ENCODE results near the gene NAE1. TPM values are rescaled to one million over a fixed set of nuclear protein-coding genes. Genes with fewer than 3 reads are reported as not detected.
A peak's percentile ranks its signal among the peaks of the same experiment; 100 is the strongest.

NAE1 gene
- total RNA-seq, 1 experiment from 2014 or later = 112 TPM

GRCh38 chr16:66790130-66790733, 40.5 kb downstream of the NAE1 start:
- Histone ChIP-seq H3K9me3 (ENCODE audit: low read length) (no peaks in the 10 kb centered on the region), H3K4me3 (ENCODE audit: low read length) (no peak overlapping the region), H3K79me2 (ENCODE audit: low read length) (no peaks in the 10 kb centered on the region), H3K9ac (ENCODE audit: low read length) (no peak overlapping the region), H3K27ac (ENCODE audit: low read length) (no peak overlapping the region), H3K4me1 (ENCODE audit: low read length) (no peaks in the 10 kb centered on the region), H4K20me1 (ENCODE audit: insufficient read depth, low read depth, low read length) (no peaks in the 10 kb centered on the region), H3K36me3 (ENCODE audit: insufficient read depth, low read length) (no peaks in the 10 kb centered on the region), H3K27me3 (ENCODE audit: low read length) (no peaks in the 10 kb centered on the region), H3K9me2 (replicated peaks; ENCODE audit: insufficient read depth, low read length) (no peaks in the 10 kb centered on the region), H2AFZ (ENCODE audit: low read length) (no peak overlapping the region), H3K4me2 (ENCODE audit: low read depth, low read length, poor library complexity, severe bottlenecking) (no peak overlapping the region)
- DNase-seq = no peak

- Histone ChIP-seq H3K9me2 (replicated peaks; ENCODE audit: insufficient read depth, low read length) (no peaks in the 10 kb centered on the region), H3K27me3 (ENCODE audit: low read length) (no peaks in the 10 kb centered on the region), H4K20me1 (ENCODE audit: insufficient read depth, low read depth, low read length) (no peaks in the 10 kb centered on the region), H3K9me3 (ENCODE audit: low read length) (no peaks in the 10 kb centered on the region), H2AFZ (ENCODE audit: low read length) (no peak overlapping the region), H3K4me1 (ENCODE audit: low read length) (no peaks in the 10 kb centered on the region), H3K4me2 (ENCODE audit: low read depth, low read length, poor library complexity, severe bottlenecking) (no peak overlapping the region), H3K9ac (ENCODE audit: low read length) (no peak overlapping the region), H3K36me3 (ENCODE audit: insufficient read depth, low read length) (no peaks in the 10 kb centered on the region), H3K79me2 (ENCODE audit: low read length) (no peaks in the 10 kb centered on the region), H3K4me3 (ENCODE audit: low read length) (no peak overlapping the region), H3K27ac (ENCODE audit: low read length) (no peak overlapping the region)
- no peak for DNase-seq
Observed at GRCh38 chr16:66787427-66787826, 43.3 kb downstream of the NAE1 start.

- H4K20me1 ChIP-seq (ENCODE audit: insufficient read depth, low read depth, low read length) = no peaks in the 10 kb centered on the region
- no peaks in the 10 kb centered on the region for H3K9me2 ChIP-seq (replicated peaks; ENCODE audit: insufficient read depth, low read length)
- no peak overlapping the region for H3K9ac ChIP-seq (ENCODE audit: low read length)
- DNase-seq = no peak
- H3K9me3 ChIP-seq (ENCODE audit: low read length) = no peaks in the 10 kb centered on the region
- no peaks in the 10 kb centered on the region for H3K27me3 ChIP-seq (ENCODE audit: low read length)
- no peaks in the 10 kb centered on the region for H3K4me1 ChIP-seq (ENCODE audit: low read length)
- no peak overlapping the region for H2AFZ ChIP-seq (ENCODE audit: low read length)
- no peaks in the 10 kb centered on the region for H3K79me2 ChIP-seq (ENCODE audit: low read length)
- no peak overlapping the region for H3K4me3 ChIP-seq (ENCODE audit: low read length)
- no peak overlapping the region for H3K27ac ChIP-seq (ENCODE audit: low read length)
- no peaks in the 10 kb centered on the region for H3K36me3 ChIP-seq (ENCODE audit: insufficient read depth, low read length)
- no peak overlapping the region for H3K4me2 ChIP-seq (ENCODE audit: low read depth, low read length, poor library complexity, severe bottlenecking)
Observed at GRCh38 chr16:66786551-66786950, 44.2 kb downstream of the NAE1 start.

- Histone ChIP-seq H2AFZ (ENCODE audit: low read length) (no peak overlapping the region), H3K9ac (ENCODE audit: low read length) (no peak overlapping the region), H3K9me3 (ENCODE audit: low read length) (no peaks in the 10 kb centered on the region), H3K4me1 (ENCODE audit: low read length) (no peaks in the 10 kb centered on the region), H3K79me2 (ENCODE audit: low read length) (no peaks in the 10 kb centered on the region), H4K20me1 (ENCODE audit: insufficient read depth, low read depth, low read length) (no peaks in the 10 kb centered on the region), H3K9me2 (replicated peaks; ENCODE audit: insufficient read depth, low read length) (no peaks in the 10 kb centered on the region), H3K4me2 (ENCODE audit: low read depth, low read length, poor library complexity, severe bottlenecking) (no peak overlapping the region), H3K27me3 (ENCODE audit: low read length) (no peaks in the 10 kb centered on the region), H3K27ac (ENCODE audit: low read length) (no peak overlapping the region), H3K36me3 (ENCODE audit: insufficient read depth, low read length) (no peaks in the 10 kb centered on the region), H3K4me3 (ENCODE audit: low read length) (no peak overlapping the region)
- no peak for DNase-seq
Observed at GRCh38 chr16:66776457-66776856, 54.3 kb downstream of the NAE1 start.

GRCh38 chr16:66774981-66775380, 55.8 kb downstream of the NAE1 start:
- Histone ChIP-seq H3K9me2 (replicated peaks; ENCODE audit: insufficient read depth, low read length) (no peaks in the 10 kb centered on the region), H3K4me3 (ENCODE audit: low read length) (no peak overlapping the region), H3K27me3 (ENCODE audit: low read length) (no peaks in the 10 kb centered on the region), H3K79me2 (ENCODE audit: low read length) (no peaks in the 10 kb centered on the region), H3K9ac (ENCODE audit: low read length) (no peak overlapping the region), H3K4me1 (ENCODE audit: low read length) (no peaks in the 10 kb centered on the region), H2AFZ (ENCODE audit: low read length) (no peak overlapping the region), H3K36me3 (ENCODE audit: insufficient read depth, low read length) (no peaks in the 10 kb centered on the region), H3K4me2 (ENCODE audit: low read depth, low read length, poor library complexity, severe bottlenecking) (no peak overlapping the region), H3K27ac (ENCODE audit: low read length) (no peak overlapping the region), H3K9me3 (ENCODE audit: low read length) (no peaks in the 10 kb centered on the region), H4K20me1 (ENCODE audit: insufficient read depth, low read depth, low read length) (no peaks in the 10 kb centered on the region)
- DNase-seq = no peak

GRCh38 chr16:66758086-66758485, 72.7 kb downstream of the NAE1 start:
- H3K9me2 ChIP-seq (replicated peaks; ENCODE audit: insufficient read depth, low read length) = no peaks in the 10 kb centered on the region
- H3K9me3 ChIP-seq (ENCODE audit: low read length) = no peaks in the 10 kb centered on the region
- DNase-seq = peak; percentile 46

GRCh38 chr16:66754819-66755218, 76.0 kb downstream of the NAE1 start:
- no peak overlapping the region for H3K4me3 ChIP-seq (ENCODE audit: low read length)
- DNase-seq = no peak

More at GRCh38 chr16:66758086-66758485, 72.7 kb downstream of the NAE1 start:
- Histone ChIP-seq H3K27ac (ENCODE audit: low read length) (no peak overlapping the region), H4K20me1 (ENCODE audit: insufficient read depth, low read depth, low read length) (no peaks in the 10 kb centered on the region), H3K79me2 (ENCODE audit: low read length) (no peaks in the 10 kb centered on the region), H3K27me3 (ENCODE audit: low read length) (no peaks in the 10 kb centered on the region), H3K4me1 (ENCODE audit: low read length) (no peaks in the 10 kb centered on the region), H3K36me3 (ENCODE audit: insufficient read depth, low read length) (no peaks in the 10 kb centered on the region), H2AFZ (ENCODE audit: low read length) (no peak overlapping the region), H3K4me3 (ENCODE audit: low read length) (no peak overlapping the region), H3K9ac (ENCODE audit: low read length) (no peak overlapping the region), H3K4me2 (ENCODE audit: low read depth, low read length, poor library complexity, severe bottlenecking) (no peak overlapping the region)

GRCh38 chr16:66754211-66754610, 76.6 kb downstream of the NAE1 start:
- H2AFZ ChIP-seq (ENCODE audit: low read length) = no peak overlapping the region
- H3K4me3 ChIP-seq (ENCODE audit: low read length) = no peak overlapping the region
- no peaks in the 10 kb centered on the region for H3K36me3 ChIP-seq (ENCODE audit: insufficient read depth, low read length)
- H3K9me2 ChIP-seq (replicated peaks; ENCODE audit: insufficient read depth, low read length) = no peaks in the 10 kb centered on the region
- H3K79me2 ChIP-seq (ENCODE audit: low read length) = peaks cover 22% of the 10 kb centered on the region
- peaks cover 19% of the 10 kb centered on the region for H3K4me1 ChIP-seq (ENCODE audit: low read length)
- H3K9me3 ChIP-seq (ENCODE audit: low read length) = no peaks in the 10 kb centered on the region
- no peak overlapping the region for H3K27ac ChIP-seq (ENCODE audit: low read length)
- no peak for DNase-seq
- H3K27me3 ChIP-seq (ENCODE audit: low read length) = no peaks in the 10 kb centered on the region
- no peaks in the 10 kb centered on the region for H4K20me1 ChIP-seq (ENCODE audit: insufficient read depth, low read depth, low read length)
- no peak overlapping the region for H3K4me2 ChIP-seq (ENCODE audit: low read depth, low read length, poor library complexity, severe bottlenecking)
- H3K9ac ChIP-seq (ENCODE audit: low read length) = no peak overlapping the region

More at GRCh38 chr16:66754819-66755218, 76.0 kb downstream of the NAE1 start:
- Histone ChIP-seq H3K9me2 (replicated peaks; ENCODE audit: insufficient read depth, low read length) (no peaks in the 10 kb centered on the region), H4K20me1 (ENCODE audit: insufficient read depth, low read depth, low read length) (no peaks in the 10 kb centered on the region), H3K9me3 (ENCODE audit: low read length) (no peaks in the 10 kb centered on the region), H3K79me2 (ENCODE audit: low read length) (peaks cover 16% of the 10 kb centered on the region), H3K4me2 (ENCODE audit: low read depth, low read length, poor library complexity, severe bottlenecking) (no peak overlapping the region), H2AFZ (ENCODE audit: low read length) (no peak overlapping the region), H3K27me3 (ENCODE audit: low read length) (no peaks in the 10 kb centered on the region), H3K4me1 (ENCODE audit: low read length) (peaks cover 13% of the 10 kb centered on the region), H3K36me3 (ENCODE audit: insufficient read depth, low read length) (no peaks in the 10 kb centered on the region), H3K9ac (ENCODE audit: low read length) (no peak overlapping the region), H3K27ac (ENCODE audit: low read length) (no peak overlapping the region)

Data from Karpas-422 (cell line).